HepG2 (cell line): ENCODE measurements around the gene CPNE1. TPM values are rescaled to one million over a fixed set of nuclear protein-coding genes. Genes with fewer than 3 reads are reported as not detected.
A peak's percentile ranks its signal among the peaks of the same experiment; 100 is the strongest.
"Not testable (repeated sequence)": the region's sequence is repeated elsewhere in the genome, so short reads cannot be mapped to it uniquely, and the experiment has no call there.

Source experiments
- ATAC-seq: fragments of 200-7000 bp; cut with Tn5 transposase; 3 replicates; pipeline ENCODE4 v1.9.1; 2020; ENCODE audit warnings: mild to moderate bottlenecking, moderate library complexity
- BruUV-seq: library from RNA; stranded (reverse); fragments of 400-500 nt; replicated peaks from 2 replicates; lab custom pipeline; 2021; lab: Mats Ljungman, UMichigan
- CTCF ChIA-PET: fragments of 300-600 bp; formaldehyde crosslinking; extraction: SDS; loops from one replicate; lab custom pipeline; 2021; ENCODE audit warnings: low total read pairs, inconsistent platforms, low intra/inter-chr PET ratio; lab: Yijun Ruan, JAX
- POLR2A ChIA-PET: fragments of 350-600 bp; sonication (Branson Sonifier 250); formaldehyde crosslinking; loops from one replicate; lab custom pipeline; 2020; ENCODE audit warnings: antibody characterized with exemption, inconsistent platforms; lab: Yijun Ruan, JAX
- DNase-seq: peaks from one replicate; pipeline ENCODE4 v3.0.0-alpha.2; 2015; ENCODE audit warnings: low spot score
- FAIRE-seq: peaks from 3 replicates; lab custom pipeline; 2011; peaks lifted over from hg19 to GRCh38; lab: Jason Lieb, UNC
- H2AFZ ChIP-seq: one replicate; pipeline ENCODE4 v1.6.1; 2011; ENCODE audit warnings: low read length, inconsistent platforms
- H3K27ac ChIP-seq: fragments of 300-600 bp; 3 replicates; pipeline ENCODE4 v1.8.0; 2011; ENCODE audit warnings: mixed run types, mild to moderate bottlenecking, mixed read lengths, low read length, inconsistent platforms; ENCODE audit not compliant: insufficient read depth; ENCODE audit errors: extremely low read length
- H3K27me3 ChIP-seq, 2 experiments: fragments of 200-600 bp in 1 of 2; 2 replicates in 1 of 2; 3 replicates in 1 of 2; pipeline versions ENCODE4 v1.6.0 to v1.8.0; 2011; ENCODE audit warnings: low read length in 2 of 2, mild to moderate bottlenecking in 2 of 2, moderate library complexity in 2 of 2, inconsistent platforms in 1 of 2; ENCODE audit not compliant: insufficient read depth in 2 of 2, control insufficient read depth in 1 of 2
- H3K36me3 ChIP-seq, 2 experiments: fragments of 200-600 bp in 1 of 2; replicated peaks in 1 of 2; 2 replicates in 1 of 2; 3 replicates in 1 of 2; pipeline versions ENCODE4 v1.5.1 to v1.8.0; 2011; ENCODE audit warnings: low read length in 2 of 2, inconsistent platforms in 1 of 2; ENCODE audit not compliant: insufficient read depth in 2 of 2, control insufficient read depth in 1 of 2
- H3K4me1 ChIP-seq: 2 replicates; pipeline ENCODE4 v1.5.1; 2012; ENCODE audit warnings: low read length, inconsistent platforms; ENCODE audit not compliant: insufficient read depth
- H3K4me2 ChIP-seq: 2 replicates; pipeline ENCODE4 v1.6.0; 2011; ENCODE audit warnings: low read depth, low read length, inconsistent platforms
- H3K4me3 ChIP-seq, 3 experiments: fragments of 200-600 bp in 1 of 3; sonication (generic), shearing (Covaris generic) in 1 of 3; replicated peaks in 1 of 3; 2 replicates each; pipeline ENCODE4 v1.5.1; 2011 to 2016; ENCODE audit warnings: low read length in 3 of 3, inconsistent platforms in 2 of 3, low read depth in 2 of 3, mild to moderate bottlenecking in 2 of 3, control low read depth in 1 of 3, mixed read lengths in 1 of 3; ENCODE audit not compliant: insufficient read depth in 1 of 3
- H3K79me2 ChIP-seq: one replicate; pipeline ENCODE4 v1.6.1; 2011; ENCODE audit warnings: low read length, inconsistent platforms; ENCODE audit not compliant: insufficient read depth
- H3K9ac ChIP-seq: 2 replicates; pipeline ENCODE4 v1.6.0; 2011; ENCODE audit warnings: mild to moderate bottlenecking, low read depth, low read length, inconsistent platforms; ENCODE audit not compliant: insufficient read depth
- H3K9me3 ChIP-seq: 2 replicates; pipeline ENCODE4 v1.5.1; 2012; ENCODE audit warnings: mild to moderate bottlenecking, low read length
- H4K20me1 ChIP-seq: 2 replicates; pipeline ENCODE4 v1.6.0; 2011; ENCODE audit warnings: inconsistent platforms, mild to moderate bottlenecking, low read length, moderate library complexity; ENCODE audit not compliant: insufficient read depth
- HOXA3 ChIP-seq: sonication (generic); formaldehyde crosslinking; IDR thresholded peaks from 2 replicates; pipeline ENCODE4 v1.5.0; 2020; ENCODE audit warnings: missing genetic modification reagents
- POGZ ChIP-seq: sonication (generic); formaldehyde crosslinking; IDR thresholded peaks from 2 replicates; pipeline ENCODE4 v1.4.0; 2020; ENCODE audit warnings: mild to moderate bottlenecking, missing genetic modification reagents
- RAD21 ChIP-seq: fragments of 450-650 bp; formaldehyde crosslinking; IDR thresholded peaks from 2 replicates; pipeline ENCODE4 v1.5.0; 2020; ENCODE audit warnings: mild to moderate bottlenecking
- SMC3 ChIP-seq: IDR thresholded peaks from 2 replicates; pipeline ENCODE4 v1.6.1; 2011; ENCODE audit warnings: low read length, improper control_type of control experiment
- STAG1 ChIP-seq: sonication (generic); formaldehyde crosslinking; IDR thresholded peaks from 2 replicates; pipeline ENCODE4 v1.4.0; 2020; ENCODE audit warnings: missing genetic modification reagents
- TBX3 ChIP-seq: fragments of 450-650 bp; IDR thresholded peaks from 2 replicates; pipeline ENCODE4 v1.6.1; 2017; ENCODE audit warnings: antibody characterized with exemption, mild to moderate bottlenecking, inconsistent platforms, borderline replicate concordance
- ZBTB38 ChIP-seq: sonication (generic); formaldehyde crosslinking; IDR thresholded peaks from 2 replicates; pipeline ENCODE4 v1.5.1; 2020; ENCODE audit warnings: mild to moderate bottlenecking, missing genetic modification reagents
- ZMYM4 ChIP-seq: sonication (generic); formaldehyde crosslinking; IDR thresholded peaks from 2 replicates; pipeline ENCODE4 v1.8.1; 2023; ENCODE audit warnings: mild to moderate bottlenecking, missing genetic modification reagents
- WGBS: methylation state at CpG from one replicate; pipeline ENCODE4 v1.1.6; 2017; ENCODE audit warnings: low lambda C conversion rate; 5-methylcytosine and 5-hydroxymethylcytosine counted together
- in situ Hi-C: cut with HindIII; loops from 2 replicates; pipeline ENCODE4 v1.10.0; 2017; ENCODE audit warnings: low pct_unique_long_range_greater_than_20kb; ENCODE audit not compliant: extremely low pct_ligation_motif_present
- intact Hi-C: fragments of 100-400 bp; cut with micrococcal nuclease; formaldehyde crosslinking; loops from one replicate; pipeline ENCODE4 v1.10.0; 2022; ENCODE audit not compliant: unreplicated experiment
- polyA plus RNA-seq, 8 experiments: library from polyadenylated mRNA; depleted of rRNA in 3 of 8; stranded (reverse) in 7 of 8; unstranded in 1 of 8; fragments of >200 nt; fragmentation: Illumina TruSeq in 4 of 8; extraction: Trizol in 4 of 8; gene quantifications; 2 replicates each; pipeline versions ENCODE4 v1.2.1 to v1.2.3, GENCODE V29; 2011 to 2016; ENCODE audit warnings: low read depth in 4 of 8, missing spikeins in 1 of 8, mixed read lengths in 1 of 8; ENCODE audit not compliant: insufficient read depth in 1 of 8
- total RNA-seq, 5 experiments: library from RNA; depleted of rRNA; stranded (reverse); fragments of >200 nt; fragmentation: Illumina TruSeq; extraction: Trizol; gene quantifications; 2 replicates each; pipeline ENCODE4 v1.2.3, GENCODE V29; 2016; ENCODE audit warnings: low read depth in 1 of 5
- TF ChIP-seq, protein P1 (sequence below): sonication (generic); formaldehyde crosslinking; IDR thresholded peaks from 2 replicates; pipeline ENCODE4 v1.5.0; 2020; ENCODE audit warnings: mild to moderate bottlenecking, missing genetic modification reagents, moderate library complexity
- TF ChIP-seq, protein P2 (sequence below): sonication (generic); formaldehyde crosslinking; IDR thresholded peaks from 2 replicates; pipeline ENCODE4 v1.5.0; 2020; ENCODE audit warnings: missing genetic modification reagents, mild to moderate bottlenecking, borderline replicate concordance
- TF ChIP-seq, protein P3 (sequence below): sonication (generic); formaldehyde crosslinking; IDR thresholded peaks from 2 replicates; pipeline ENCODE4 v1.5.1; 2020; ENCODE audit warnings: mild to moderate bottlenecking, missing genetic modification reagents
- TF ChIP-seq, protein P4 (sequence below): sonication (generic); formaldehyde crosslinking; IDR thresholded peaks from 2 replicates; pipeline ENCODE4 v1.4.0; 2020; ENCODE audit warnings: missing genetic modification reagents

The CPNE1 gene
- total and polyA plus RNA-seq, 2 of the 13 experiments (the other 11 are each of a cell fraction or from before 2014, with no cell fraction given) = 408 to 431 TPM

DNA sequence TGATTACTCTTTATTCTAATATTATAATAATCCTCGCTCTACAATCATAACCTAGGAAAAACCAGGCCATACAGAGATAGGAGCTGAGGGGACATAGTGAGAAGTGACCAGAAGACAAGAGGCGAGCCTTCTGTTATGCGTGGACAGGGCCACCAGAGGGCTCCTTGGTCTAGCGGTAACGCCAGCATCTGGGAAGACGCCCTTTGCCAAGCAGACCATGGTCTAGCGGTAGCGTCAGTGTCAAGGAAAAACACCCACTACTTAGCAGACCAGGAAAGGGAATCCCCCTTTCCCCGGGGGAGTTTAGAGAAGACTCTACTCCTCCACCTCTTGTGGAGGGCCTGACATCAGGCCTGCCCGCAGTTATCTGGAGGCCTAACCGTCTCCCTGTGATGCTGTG is 22.2 kb upstream of the CPNE1 start:
- intact Hi-C loops, H3K9ac ChIP-seq: not testable (repeated sequence)

More for the DNA sequence above, 22.2 kb upstream of the CPNE1 start:
- H3K27ac ChIP-seq, H4K20me1 ChIP-seq, BruUV-seq, H3K4me2 ChIP-seq, H3K27me3 ChIP-seq, H3K4me3 ChIP-seq, H3K79me2 ChIP-seq, H3K4me1 ChIP-seq, in situ Hi-C loops, H3K9me3 ChIP-seq, DNase-seq, H2AFZ ChIP-seq, FAIRE-seq, ATAC-seq: not testable (repeated sequence)
- WGBS = 97% methylated on average over 11 of the region's 11 CpGs
- H3K36me3 ChIP-seq = peaks cover 18 to 35% of the 10 kb centered on the region in 2 experiments
- CTCF ChIA-PET = interaction anchor here (1.2 kb wide), 1 partner anchor 198 kb away, joined by 4 read pairs; no protein-coding TSS in a partner anchor
- TF ChIP-seq STAG1 (CRISPR knock-in tag) = peak; percentile 68
- TF ChIP-seq ZMYM4 = peak; percentile 48; the same call in 1 of the 2 replicates
- TF ChIP-seq POGZ (CRISPR knock-in tag) = 0 out of 2 replicates have a peak, but pooled peaks have one; percentile 45
- 0 out of 2 replicates have a peak, but pooled peaks have one; percentile 30 for TF ChIP-seq HOXA3 (CRISPR knock-in tag)
- TF ChIP-seq, protein P1, sequence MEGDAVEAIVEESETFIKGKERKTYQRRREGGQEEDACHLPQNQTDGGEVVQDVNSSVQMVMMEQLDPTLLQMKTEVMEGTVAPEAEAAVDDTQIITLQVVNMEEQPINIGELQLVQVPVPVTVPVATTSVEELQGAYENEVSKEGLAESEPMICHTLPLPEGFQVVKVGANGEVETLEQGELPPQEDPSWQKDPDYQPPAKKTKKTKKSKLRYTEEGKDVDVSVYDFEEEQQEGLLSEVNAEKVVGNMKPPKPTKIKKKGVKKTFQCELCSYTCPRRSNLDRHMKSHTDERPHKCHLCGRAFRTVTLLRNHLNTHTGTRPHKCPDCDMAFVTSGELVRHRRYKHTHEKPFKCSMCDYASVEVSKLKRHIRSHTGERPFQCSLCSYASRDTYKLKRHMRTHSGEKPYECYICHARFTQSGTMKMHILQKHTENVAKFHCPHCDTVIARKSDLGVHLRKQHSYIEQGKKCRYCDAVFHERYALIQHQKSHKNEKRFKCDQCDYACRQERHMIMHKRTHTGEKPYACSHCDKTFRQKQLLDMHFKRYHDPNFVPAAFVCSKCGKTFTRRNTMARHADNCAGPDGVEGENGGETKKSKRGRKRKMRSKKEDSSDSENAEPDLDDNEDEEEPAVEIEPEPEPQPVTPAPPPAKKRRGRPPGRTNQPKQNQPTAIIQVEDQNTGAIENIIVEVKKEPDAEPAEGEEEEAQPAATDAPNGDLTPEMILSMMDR (CRISPR knock-in tag) = peak; percentile 67
- TF ChIP-seq RAD21 = 0 out of 2 replicates have a peak, but pooled peaks have one; percentile 26
- peak; percentile 32; the same call in 1 of the 2 replicates for TF ChIP-seq TBX3
- TF ChIP-seq SMC3 = peak; percentile 13; the same call in 1 of the 2 replicates
- TF ChIP-seq, protein P2, sequence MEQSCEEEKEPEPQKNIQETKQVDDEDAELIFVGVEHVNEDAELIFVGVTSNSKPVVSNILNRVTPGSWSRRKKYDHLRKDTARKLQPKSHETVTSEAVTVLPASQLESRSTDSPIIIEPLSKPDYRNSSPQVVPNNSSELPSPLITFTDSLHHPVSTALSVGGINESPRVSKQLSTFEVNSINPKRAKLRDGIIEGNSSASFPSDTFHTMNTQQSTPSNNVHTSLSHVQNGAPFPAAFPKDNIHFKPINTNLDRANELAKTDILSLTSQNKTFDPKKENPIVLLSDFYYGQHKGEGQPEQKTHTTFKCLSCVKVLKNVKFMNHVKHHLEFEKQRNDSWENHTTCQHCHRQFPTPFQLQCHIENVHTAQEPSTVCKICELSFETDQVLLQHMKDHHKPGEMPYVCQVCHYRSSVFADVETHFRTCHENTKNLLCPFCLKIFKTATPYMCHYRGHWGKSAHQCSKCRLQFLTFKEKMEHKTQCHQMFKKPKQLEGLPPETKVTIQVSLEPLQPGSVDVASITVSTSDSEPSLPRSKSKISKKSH (CRISPR knock-in tag) = peak; percentile 96
- TF ChIP-seq, protein P3, sequence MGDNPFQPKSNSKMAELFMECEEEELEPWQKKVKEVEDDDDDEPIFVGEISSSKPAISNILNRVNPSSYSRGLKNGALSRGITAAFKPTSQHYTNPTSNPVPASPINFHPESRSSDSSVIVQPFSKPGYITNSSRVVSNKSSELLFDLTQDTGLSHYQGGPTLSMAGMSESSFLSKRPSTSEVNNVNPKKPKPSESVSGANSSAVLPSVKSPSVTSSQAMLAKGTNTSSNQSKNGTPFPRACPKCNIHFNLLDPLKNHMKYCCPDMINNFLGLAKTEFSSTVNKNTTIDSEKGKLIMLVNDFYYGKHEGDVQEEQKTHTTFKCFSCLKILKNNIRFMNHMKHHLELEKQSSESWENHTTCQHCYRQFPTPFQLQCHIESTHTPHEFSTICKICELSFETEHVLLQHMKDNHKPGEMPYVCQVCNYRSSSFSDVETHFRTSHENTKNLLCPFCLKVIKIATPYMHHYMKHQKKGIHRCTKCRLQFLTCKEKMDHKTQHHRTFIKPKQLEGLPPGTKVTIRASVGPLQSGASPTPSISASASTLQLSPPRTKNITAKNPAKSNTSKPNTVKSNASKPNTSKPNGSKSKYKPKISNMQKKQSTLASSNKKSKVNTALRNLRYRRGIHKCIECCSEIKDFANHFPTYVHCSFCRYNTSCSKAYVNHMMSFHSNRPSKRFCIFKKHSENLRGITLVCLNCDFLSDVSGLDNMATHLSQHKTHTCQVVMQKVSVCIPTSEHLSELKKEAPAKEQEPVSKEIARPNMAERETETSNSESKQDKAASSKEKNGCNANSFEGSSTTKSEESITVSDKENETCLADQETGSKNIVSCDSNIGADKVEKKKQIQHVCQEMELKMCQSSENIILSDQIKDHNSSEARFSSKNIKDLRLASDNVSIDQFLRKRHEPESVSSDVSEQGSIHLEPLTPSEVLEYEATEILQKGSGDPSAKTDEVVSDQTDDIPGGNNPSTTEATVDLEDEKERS (CRISPR knock-in tag) = peak; percentile 68; the same call in 1 of the 2 replicates
- TF ChIP-seq, protein P4, sequence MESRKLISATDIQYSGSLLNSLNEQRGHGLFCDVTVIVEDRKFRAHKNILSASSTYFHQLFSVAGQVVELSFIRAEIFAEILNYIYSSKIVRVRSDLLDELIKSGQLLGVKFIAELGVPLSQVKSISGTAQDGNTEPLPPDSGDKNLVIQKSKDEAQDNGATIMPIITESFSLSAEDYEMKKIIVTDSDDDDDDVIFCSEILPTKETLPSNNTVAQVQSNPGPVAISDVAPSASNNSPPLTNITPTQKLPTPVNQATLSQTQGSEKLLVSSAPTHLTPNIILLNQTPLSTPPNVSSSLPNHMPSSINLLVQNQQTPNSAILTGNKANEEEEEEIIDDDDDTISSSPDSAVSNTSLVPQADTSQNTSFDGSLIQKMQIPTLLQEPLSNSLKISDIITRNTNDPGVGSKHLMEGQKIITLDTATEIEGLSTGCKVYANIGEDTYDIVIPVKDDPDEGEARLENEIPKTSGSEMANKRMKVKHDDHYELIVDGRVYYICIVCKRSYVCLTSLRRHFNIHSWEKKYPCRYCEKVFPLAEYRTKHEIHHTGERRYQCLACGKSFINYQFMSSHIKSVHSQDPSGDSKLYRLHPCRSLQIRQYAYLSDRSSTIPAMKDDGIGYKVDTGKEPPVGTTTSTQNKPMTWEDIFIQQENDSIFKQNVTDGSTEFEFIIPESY (CRISPR knock-in tag) = peak; percentile 100
- TF ChIP-seq ZBTB38 (CRISPR knock-in tag) = peak; percentile 25; the same call in 1 of the 2 replicates
- POLR2A ChIA-PET = interaction anchor here (1.5 kb wide), 1 partner anchor 55 kb away, joined by 6 read pairs; the partner anchor contains the start of gene RBM39
